ENCODE results near the gene RMDN2. TPM values are rescaled to one million over a fixed set of nuclear protein-coding genes. Genes with fewer than 3 reads are reported as not detected.
"Not testable (repeated sequence)": the region's sequence is repeated elsewhere in the genome, so short reads cannot be mapped to it uniquely, and the experiment has no call there.

Gene RMDN2
- total RNA-seq, 1 experiment from 2014 or later, result 4.4 TPM

DNA sequence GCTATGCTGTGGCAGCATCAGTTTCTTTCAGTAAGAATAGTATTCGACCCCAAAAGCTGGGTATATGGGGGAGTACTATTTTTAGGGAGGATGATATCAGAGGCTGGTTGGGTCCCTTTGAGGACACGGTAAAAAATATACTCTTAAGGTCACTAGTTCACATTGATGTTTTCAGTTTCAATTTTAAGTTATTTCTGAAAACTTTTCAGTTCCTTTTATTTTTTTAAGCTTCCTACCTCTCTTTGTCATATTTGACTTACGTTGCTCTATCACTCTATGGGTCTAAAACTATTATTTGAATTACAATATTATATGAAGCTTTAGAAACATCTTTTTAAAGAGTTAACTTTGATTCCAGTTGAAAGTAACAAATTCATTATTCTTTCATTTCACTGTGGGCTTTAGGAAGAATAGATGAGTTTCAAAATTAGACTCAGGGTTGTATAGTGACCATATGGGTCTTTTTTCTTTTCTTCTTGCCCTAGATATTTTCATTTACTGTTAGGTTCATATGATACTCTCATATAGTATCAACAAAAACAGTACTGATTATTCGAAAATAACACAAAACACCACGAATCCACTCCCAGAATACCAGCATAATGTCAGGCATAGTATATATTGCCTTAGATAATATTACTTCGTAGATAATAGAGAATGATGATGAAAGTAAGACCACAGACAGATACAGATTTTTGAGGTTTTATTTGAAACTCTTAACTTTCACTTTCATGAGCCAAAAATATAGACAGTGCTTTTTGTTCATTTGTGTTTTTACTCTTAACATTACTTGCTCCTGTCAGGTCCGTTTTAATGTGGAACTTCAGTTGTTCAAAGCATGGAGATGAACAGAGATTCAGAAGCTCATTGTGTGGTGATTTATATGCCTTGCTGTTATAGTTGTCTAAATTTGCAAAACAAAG is 9.8 kb downstream of the RMDN2 start:
- DNase-seq (ENCODE audit: low read depth, low spot score) (no peak), ATAC-seq (no peak)
- H3K4me1 ChIP-seq (ENCODE audit: control insufficient read depth, insufficient read depth, low read length), result peaks cover 6% of the 10 kb centered on the region; the same call in 1 of the 2 replicates
- in situ Hi-C loops (cut with HindIII; ENCODE audit: low pct_unique_long_range_greater_than_20kb, low sequenced_read_pairs) (no loop called here), intact Hi-C loops (cut with micrococcal nuclease; ENCODE audit: unreplicated experiment) (no loop called here)
- no peak for TF ChIP-seq CTCF (IDR thresholded peaks at IDR 0.05)
- no peak for TF ChIP-seq POLR2AphosphoS5 (IDR thresholded peaks at IDR 0.05; ENCODE audit: low read depth, low read length)
- TF ChIP-seq SIN3A (IDR thresholded peaks at IDR 0.05; ENCODE audit: borderline replicate concordance, insufficient read depth, low read depth, low read length), result no peak
- no peak for TF ChIP-seq TCF7L2 (IDR thresholded peaks at IDR 0.05; ENCODE audit: low read depth, low read length)
- no peak for TF ChIP-seq REST (IDR thresholded peaks at IDR 0.05; ENCODE audit: insufficient read depth in 1 of 2, low read depth in 2 of 2, low read length in 1 of 2)
- no peak overlapping the region for H3K27ac ChIP-seq (ENCODE audit: low read length)
- BruUV-seq (replicated peaks), result no TSS peak
- H3K27me3 ChIP-seq (ENCODE audit: control insufficient read depth, insufficient read depth, low read length), result no peaks in the 10 kb centered on the region
- H3K9me3 ChIP-seq (ENCODE audit: control insufficient read depth, insufficient read depth, low read depth, low read length), result no peaks in the 10 kb centered on the region
- ChIA-PET POLR2A (no interaction called here), CTCF (no interaction called here)
- no peaks in the 10 kb centered on the region for H3K36me3 ChIP-seq (ENCODE audit: control insufficient read depth, insufficient read depth, low read length)
- H3K4me3 ChIP-seq (ENCODE audit: low read depth in 2 of 2, low read length in 2 of 2), result no peak overlapping the region

GRCh38 chr2:37937568-37937967 is 12.5 kb downstream of the RMDN2 start:
- CTCF ChIA-PET, result interaction anchor here (0.6 kb wide), 1 partner anchor 608 kb away, joined by 3 read pairs; no protein-coding TSS in a partner anchor
- ATAC-seq, POLR2A ChIA-PET: not testable (repeated sequence)

DNA sequence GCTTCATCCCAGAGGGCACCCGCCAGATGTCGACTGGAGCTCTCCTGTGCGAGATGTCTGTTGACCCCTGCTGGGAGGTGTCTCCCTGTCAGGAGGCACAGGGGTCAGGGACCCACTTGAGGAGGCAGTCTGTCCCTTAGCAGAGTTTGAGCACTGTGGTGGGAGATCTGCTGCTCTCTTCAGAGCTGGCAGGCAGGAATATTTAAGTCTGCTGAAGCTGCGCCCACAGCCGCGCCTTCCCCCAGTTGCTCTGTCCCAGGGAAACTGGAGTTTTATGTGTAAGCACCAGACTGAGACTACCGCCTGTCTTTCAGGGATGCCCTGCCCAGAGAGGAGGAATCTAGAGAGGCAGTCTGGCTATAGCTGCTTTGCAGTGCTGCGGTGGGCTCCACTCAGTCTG is 16.2 kb downstream of the RMDN2 start:
- H3K4me1 ChIP-seq (ENCODE audit: control insufficient read depth, insufficient read depth, low read length); in situ Hi-C loops (cut with HindIII; ENCODE audit: low pct_unique_long_range_greater_than_20kb, low sequenced_read_pairs); BruUV-seq (replicated peaks); H3K27me3 ChIP-seq (ENCODE audit: control insufficient read depth, insufficient read depth, low read length); H3K9me3 ChIP-seq (ENCODE audit: control insufficient read depth, insufficient read depth, low read depth, low read length); ATAC-seq; POLR2A ChIA-PET; intact Hi-C loops (cut with micrococcal nuclease; ENCODE audit: unreplicated experiment); H3K36me3 ChIP-seq (ENCODE audit: control insufficient read depth, insufficient read depth, low read length); CTCF ChIA-PET; H3K27ac ChIP-seq (ENCODE audit: low read length); H3K4me3 ChIP-seq (ENCODE audit: low read depth in 2 of 2, low read length in 2 of 2); DNase-seq (ENCODE audit: low read depth, low spot score): not testable (repeated sequence)

More at GRCh38 chr2:37937568-37937967, 12.5 kb downstream of the RMDN2 start:
- BruUV-seq (replicated peaks); H3K27me3 ChIP-seq (ENCODE audit: control insufficient read depth, insufficient read depth, low read length); H3K9me3 ChIP-seq (ENCODE audit: control insufficient read depth, insufficient read depth, low read depth, low read length); H3K4me1 ChIP-seq (ENCODE audit: control insufficient read depth, insufficient read depth, low read length); DNase-seq (ENCODE audit: low read depth, low spot score); intact Hi-C loops (cut with micrococcal nuclease; ENCODE audit: unreplicated experiment); in situ Hi-C loops (cut with HindIII; ENCODE audit: low pct_unique_long_range_greater_than_20kb, low sequenced_read_pairs); H3K27ac ChIP-seq (ENCODE audit: low read length); H3K36me3 ChIP-seq (ENCODE audit: control insufficient read depth, insufficient read depth, low read length); H3K4me3 ChIP-seq (ENCODE audit: low read depth in 2 of 2, low read length in 2 of 2): not testable (repeated sequence)
